ENCODE measurements around the gene ZNF827. TPM values are rescaled to one million over a fixed set of nuclear protein-coding genes. Genes with fewer than 3 reads are reported as not detected.
A peak's percentile ranks its signal among the peaks of the same experiment; 100 is the strongest.

ZNF827 gene
- total RNA-seq, 2 donors from 2014 or later, result 10.3 to 37.1 TPM

DNA sequence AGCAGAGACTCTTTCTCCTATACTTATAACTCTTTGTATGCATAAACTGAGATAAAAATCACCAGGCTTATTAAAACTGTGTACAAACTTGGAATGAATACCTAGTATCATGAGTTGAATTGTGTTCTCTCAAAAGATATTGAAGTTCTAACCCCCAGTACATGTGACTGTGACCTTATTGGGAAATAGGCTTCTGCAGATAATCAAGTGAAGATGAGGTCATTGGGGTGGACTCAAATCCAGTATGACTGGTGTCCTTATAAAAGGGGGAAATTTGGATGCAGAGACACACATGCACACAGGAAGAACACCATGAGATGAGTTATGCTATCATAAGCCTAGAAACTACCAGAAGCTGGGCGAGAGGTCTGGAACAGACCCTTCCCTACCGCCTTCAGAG, 26.2 kb downstream of the ZNF827 start:
- Mint-ChIP-seq H3K9me3 (no peaks in the 10 kb centered on the region), H3K4me3 (no peak overlapping the region), H3K27me3 (no peaks in the 10 kb centered on the region), H3K4me1 (no peaks in the 10 kb centered on the region), H3K36me3 (ENCODE audit: low read depth) (no peaks in the 10 kb centered on the region), H3K27ac (no peak overlapping the region)
- no peak for ATAC-seq (replicated peaks)

- Mint-ChIP-seq H3K9me3 (no peaks in the 10 kb centered on the region), H3K4me3 (no peak overlapping the region), H3K36me3 (ENCODE audit: low read depth) (no peaks in the 10 kb centered on the region), H3K27ac (no peak overlapping the region), H3K4me1 (no peaks in the 10 kb centered on the region), H3K27me3 (no peaks in the 10 kb centered on the region)
- no peak for ATAC-seq (replicated peaks)
Measured at GRCh38 chr4:145909773-145910172, 28.9 kb downstream of the ZNF827 start.

GRCh38 chr4:145909281-145909715, 29.3 kb downstream of the ZNF827 start:
- Mint-ChIP-seq H3K36me3 (ENCODE audit: low read depth) (no peaks in the 10 kb centered on the region), H3K27ac (no peak overlapping the region), H3K4me1 (no peaks in the 10 kb centered on the region), H3K9me3 (no peaks in the 10 kb centered on the region), H3K4me3 (no peak overlapping the region), H3K27me3 (no peaks in the 10 kb centered on the region)
- ATAC-seq (replicated peaks), result no peak

DNA sequence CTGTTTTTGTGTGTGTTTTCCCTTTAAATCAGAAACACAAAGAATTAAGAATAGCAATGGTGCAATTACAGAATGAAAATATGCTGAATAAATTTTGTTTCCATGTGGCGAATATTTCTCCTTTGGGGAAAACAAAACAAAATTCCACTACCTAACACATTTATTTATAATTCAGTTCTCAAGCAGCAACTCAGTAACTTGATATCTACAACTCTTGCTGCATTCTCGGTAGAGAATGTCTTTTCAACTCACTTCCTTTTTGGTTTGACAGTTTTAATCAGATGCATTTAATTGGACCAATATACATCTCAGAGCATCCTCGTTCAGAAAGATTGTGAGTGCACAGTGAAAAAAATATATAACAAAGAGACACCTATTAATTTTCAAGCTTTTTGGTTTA, 30.8 kb downstream of the ZNF827 start:
- Mint-ChIP-seq H3K27ac (no peak overlapping the region), H3K36me3 (ENCODE audit: low read depth) (peaks cover 8% of the 10 kb centered on the region), H3K4me3 (no peak overlapping the region), H3K4me1 (no peaks in the 10 kb centered on the region), H3K27me3 (no peaks in the 10 kb centered on the region), H3K9me3 (no peaks in the 10 kb centered on the region)
- ATAC-seq (replicated peaks), result no peak

GRCh38 chr4:145907390-145907789, 31.2 kb downstream of the ZNF827 start:
- Mint-ChIP-seq H3K9me3 (no peaks in the 10 kb centered on the region), H3K4me1 (no peaks in the 10 kb centered on the region), H3K27ac (no peak overlapping the region)

GRCh38 chr4:145904413-145905177, 34.0 kb downstream of the ZNF827 start:
- no peak overlapping the region for H3K27ac Mint-ChIP-seq
- no peaks in the 10 kb centered on the region for H3K9me3 Mint-ChIP-seq
- H3K4me1 Mint-ChIP-seq, result peaks cover 7% of the 10 kb centered on the region
- no peak for ATAC-seq (replicated peaks)
- H3K4me3 Mint-ChIP-seq, result no peak overlapping the region
- H3K27me3 Mint-ChIP-seq, result no peaks in the 10 kb centered on the region
- peaks cover 32% of the 10 kb centered on the region for H3K36me3 Mint-ChIP-seq (ENCODE audit: low read depth)

More at GRCh38 chr4:145907390-145907789, 31.2 kb downstream of the ZNF827 start:
- Mint-ChIP-seq H3K4me3 (no peak overlapping the region), H3K36me3 (ENCODE audit: low read depth) (peaks cover 12% of the 10 kb centered on the region), H3K27me3 (no peaks in the 10 kb centered on the region)
- no peak for ATAC-seq (replicated peaks)

DNA sequence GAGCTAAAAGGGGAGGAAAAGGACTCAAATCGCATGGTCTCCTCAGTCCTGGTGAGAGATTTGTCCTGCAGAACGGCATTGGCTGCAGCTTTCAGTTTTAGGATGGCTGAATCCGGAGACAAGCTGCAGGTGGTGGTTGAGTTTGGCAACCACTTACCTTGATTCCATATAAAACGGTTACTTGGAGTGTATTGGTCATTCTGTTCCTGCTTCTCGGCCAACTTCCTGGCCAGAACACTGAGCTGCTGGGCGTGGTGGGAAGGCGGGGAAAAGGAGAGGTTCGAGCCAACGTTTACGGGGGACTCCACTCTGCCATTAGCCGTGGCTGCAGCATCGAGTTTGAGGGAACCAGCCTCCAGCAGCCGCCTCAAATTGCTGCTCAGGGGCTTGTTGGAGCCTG, 36.1 kb downstream of the ZNF827 start:
- Mint-ChIP-seq H3K27ac (no peak overlapping the region), H3K4me1 (peaks cover 7% of the 10 kb centered on the region), H3K36me3 (ENCODE audit: low read depth) (peaks cover 38% of the 10 kb centered on the region), H3K4me3 (no peak overlapping the region), H3K9me3 (no peaks in the 10 kb centered on the region), H3K27me3 (no peaks in the 10 kb centered on the region)
- ATAC-seq (replicated peaks), result no peak

DNA sequence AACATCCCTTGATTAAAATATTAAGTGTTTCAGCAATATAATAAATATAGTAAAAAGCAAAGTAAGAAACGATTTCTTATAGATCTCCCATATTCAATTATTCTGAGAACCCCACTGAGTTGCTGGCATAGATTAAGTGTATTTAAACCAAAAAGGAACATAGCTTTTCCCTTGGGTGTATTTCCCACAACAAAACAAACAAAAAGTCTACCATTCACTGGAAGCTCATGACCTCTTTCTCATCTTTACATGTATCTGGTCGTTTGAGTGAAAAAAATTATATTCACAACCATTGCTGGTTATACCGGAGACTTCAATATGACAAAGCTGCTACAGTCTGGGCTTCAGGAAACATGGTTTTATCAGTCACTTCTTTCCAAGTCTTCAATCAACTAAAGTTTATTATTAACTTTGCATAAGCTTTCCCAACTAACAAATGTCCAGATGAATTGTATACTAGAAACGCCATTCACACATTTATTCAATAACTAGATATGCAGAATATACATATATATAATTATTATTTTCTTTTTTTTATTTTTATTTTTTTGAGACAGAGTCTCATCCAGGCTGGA, 38.6 kb downstream of the ZNF827 start:
- H3K4me1 Mint-ChIP-seq, result peaks cover 11% of the 10 kb centered on the region
- no peak overlapping the region for H3K4me3 Mint-ChIP-seq
- H3K27me3 Mint-ChIP-seq, result no peaks in the 10 kb centered on the region
- no peak for ATAC-seq (replicated peaks)
- no peaks in the 10 kb centered on the region for H3K9me3 Mint-ChIP-seq
- peaks cover 38% of the 10 kb centered on the region for H3K36me3 Mint-ChIP-seq (ENCODE audit: low read depth)
- H3K27ac Mint-ChIP-seq, result no peak overlapping the region

GRCh38 chr4:145898926-145899531, 39.6 kb downstream of the ZNF827 start:
- H3K36me3 Mint-ChIP-seq (ENCODE audit: low read depth), result peaks cover 39% of the 10 kb centered on the region

GRCh38 chr4:145898466-145898865, 40.2 kb downstream of the ZNF827 start:
- Mint-ChIP-seq H3K27ac (no peak overlapping the region), H3K9me3 (no peaks in the 10 kb centered on the region), H3K4me3 (no peak overlapping the region), H3K27me3 (no peaks in the 10 kb centered on the region), H3K4me1 (peaks cover 17% of the 10 kb centered on the region), H3K36me3 (ENCODE audit: low read depth) (peaks cover 44% of the 10 kb centered on the region)
- ATAC-seq (replicated peaks), result no peak

More at GRCh38 chr4:145898926-145899531, 39.6 kb downstream of the ZNF827 start:
- H3K27ac Mint-ChIP-seq, result no peak overlapping the region
- no peaks in the 10 kb centered on the region for H3K9me3 Mint-ChIP-seq
- no peaks in the 10 kb centered on the region for H3K27me3 Mint-ChIP-seq
- peaks cover 17% of the 10 kb centered on the region for H3K4me1 Mint-ChIP-seq
- no peak for ATAC-seq (replicated peaks)
- no peak overlapping the region for H3K4me3 Mint-ChIP-seq

GRCh38 chr4:145895056-145895455, 43.6 kb downstream of the ZNF827 start:
- Mint-ChIP-seq H3K27ac (peak overlapping the region; percentile 5), H3K9me3 (no peaks in the 10 kb centered on the region), H3K36me3 (ENCODE audit: low read depth) (peaks cover 45% of the 10 kb centered on the region), H3K4me3 (peak overlapping the region; percentile 8), H3K4me1 (peaks cover 10% of the 10 kb centered on the region), H3K27me3 (no peaks in the 10 kb centered on the region)
- no peak for ATAC-seq (replicated peaks)

DNA sequence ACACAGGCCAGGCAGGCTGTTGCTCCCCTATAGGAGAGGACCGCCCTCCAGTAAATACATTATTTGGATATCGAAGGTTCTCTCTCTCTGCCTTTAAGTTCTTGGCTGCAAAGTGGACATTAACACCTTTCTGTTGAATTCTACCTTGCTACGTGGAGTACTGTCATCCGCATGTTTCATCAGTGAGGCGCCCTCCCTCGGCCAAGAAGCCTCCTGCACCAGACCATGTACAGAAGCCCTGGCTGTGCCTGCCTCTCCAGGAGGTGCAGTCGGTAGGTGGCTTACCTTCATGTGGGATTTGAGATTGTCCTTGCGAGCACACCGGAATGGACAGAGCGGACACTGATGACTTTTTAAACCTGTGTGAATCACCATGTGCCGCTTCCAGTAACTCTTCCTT, 46.7 kb downstream of the ZNF827 start:
- no peak overlapping the region for H3K4me3 Mint-ChIP-seq
- peaks cover 10% of the 10 kb centered on the region for H3K4me1 Mint-ChIP-seq
- no peaks in the 10 kb centered on the region for H3K27me3 Mint-ChIP-seq
- no peak for ATAC-seq (replicated peaks)
- H3K27ac Mint-ChIP-seq, result no peak overlapping the region
- H3K36me3 Mint-ChIP-seq (ENCODE audit: low read depth), result peaks cover 51% of the 10 kb centered on the region
- no peaks in the 10 kb centered on the region for H3K9me3 Mint-ChIP-seq

- Mint-ChIP-seq H3K27ac (no peak overlapping the region), H3K4me1 (peaks cover 10% of the 10 kb centered on the region), H3K36me3 (ENCODE audit: low read depth) (peaks cover 64% of the 10 kb centered on the region), H3K27me3 (no peaks in the 10 kb centered on the region), H3K4me3 (no peak overlapping the region), H3K9me3 (no peaks in the 10 kb centered on the region)
- ATAC-seq (replicated peaks), result no peak
Measured at GRCh38 chr4:145890689-145891088, 47.9 kb downstream of the ZNF827 start.

GRCh38 chr4:145888393-145888792, 50.2 kb downstream of the ZNF827 start:
- Mint-ChIP-seq H3K4me1 (no peaks in the 10 kb centered on the region), H3K4me3 (no peak overlapping the region), H3K27me3 (no peaks in the 10 kb centered on the region), H3K36me3 (ENCODE audit: low read depth) (peaks cover 79% of the 10 kb centered on the region), H3K9me3 (no peaks in the 10 kb centered on the region), H3K27ac (no peak overlapping the region)
- ATAC-seq (replicated peaks), result no peak
